ENCODE data around the gene S100A6.

DNA sequence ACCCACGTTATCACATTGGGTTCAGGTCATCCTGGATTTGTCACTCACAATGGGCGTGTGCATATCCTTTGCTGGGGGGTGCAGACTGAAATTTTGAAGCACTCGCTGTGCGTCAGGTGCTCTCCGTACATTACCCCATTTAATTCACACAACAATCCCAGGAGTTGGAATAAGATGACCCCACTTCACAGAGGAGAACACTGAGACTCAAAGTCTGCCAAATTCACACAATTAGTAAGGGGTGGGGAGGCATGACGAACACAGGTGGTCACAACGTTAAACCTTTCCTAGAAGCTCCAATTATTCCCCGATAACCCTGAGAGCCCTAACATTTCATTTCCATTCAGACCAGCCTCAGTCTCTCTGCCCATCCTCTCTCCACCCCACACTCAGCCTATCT, 33.7 kb upstream of the S100A6 start:
- no peak for TF ChIP-seq EZH2 (IDR thresholded peaks at IDR 0.05; ENCODE audit: borderline replicate concordance, insufficient read depth, low read depth, low read length, poor library complexity, severe bottlenecking)
- TF ChIP-seq, protein P1, sequence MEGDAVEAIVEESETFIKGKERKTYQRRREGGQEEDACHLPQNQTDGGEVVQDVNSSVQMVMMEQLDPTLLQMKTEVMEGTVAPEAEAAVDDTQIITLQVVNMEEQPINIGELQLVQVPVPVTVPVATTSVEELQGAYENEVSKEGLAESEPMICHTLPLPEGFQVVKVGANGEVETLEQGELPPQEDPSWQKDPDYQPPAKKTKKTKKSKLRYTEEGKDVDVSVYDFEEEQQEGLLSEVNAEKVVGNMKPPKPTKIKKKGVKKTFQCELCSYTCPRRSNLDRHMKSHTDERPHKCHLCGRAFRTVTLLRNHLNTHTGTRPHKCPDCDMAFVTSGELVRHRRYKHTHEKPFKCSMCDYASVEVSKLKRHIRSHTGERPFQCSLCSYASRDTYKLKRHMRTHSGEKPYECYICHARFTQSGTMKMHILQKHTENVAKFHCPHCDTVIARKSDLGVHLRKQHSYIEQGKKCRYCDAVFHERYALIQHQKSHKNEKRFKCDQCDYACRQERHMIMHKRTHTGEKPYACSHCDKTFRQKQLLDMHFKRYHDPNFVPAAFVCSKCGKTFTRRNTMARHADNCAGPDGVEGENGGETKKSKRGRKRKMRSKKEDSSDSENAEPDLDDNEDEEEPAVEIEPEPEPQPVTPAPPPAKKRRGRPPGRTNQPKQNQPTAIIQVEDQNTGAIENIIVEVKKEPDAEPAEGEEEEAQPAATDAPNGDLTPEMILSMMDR (IDR thresholded peaks at IDR 0.05): no peak
